Right renal pelvis (tissue), 4 donors: Measurements from ENCODE around the gene GUCD1. TPM values are rescaled to one million over a fixed set of nuclear protein-coding genes. Genes with fewer than 3 reads are reported as not detected.
"Not testable (repeated sequence)": the region's sequence is repeated elsewhere in the genome, so short reads cannot be mapped to it uniquely, and the experiment has no call there.

Source experiments
- DNase-seq, 4 donors: peaks; one replicate each; pipeline ENCODE4 v3.0.0-alpha.2; 2013; ENCODE audit warnings: low read depth in 4 of 4, low spot score in 3 of 4, missing footprints in 1 of 4
- polyA plus RNA-seq, 4 donors: library from polyadenylated mRNA; unstranded; fragments of 120-200 nt; gene quantifications; one replicate each; pipeline ENCODE4 v1.2.1, GENCODE V29; 2013; ENCODE audit not compliant: insufficient read length in 4 of 4

The GUCD1 gene
- polyA plus RNA-seq, 4 donors: 78.8 to 89.4 (median 84.7) TPM

- no peak for DNase-seq
These were observed 12.7 kb upstream of the GUCD1 start for GRCh38 chr22:24567668-24568067.

- no peak for DNase-seq
These were observed 12.1 kb upstream of the GUCD1 start for GRCh38 chr22:24566899-24567511.

- no peak for DNase-seq
These were observed 10.1 kb upstream of the GUCD1 start for GRCh38 chr22:24565077-24565476.

- no peak for DNase-seq
These were observed 9.6 kb upstream of the GUCD1 start for GRCh38 chr22:24564376-24565058.

- DNase-seq: no peak
These were observed 8.3 kb upstream of the GUCD1 start for GRCh38 chr22:24563246-24563645.

- DNase-seq: no peak
These were observed 4.5 kb upstream of the GUCD1 start for GRCh38 chr22:24559471-24559870.

GRCh38 chr22:24555165-24556039 lies 464 bp upstream of the GUCD1 start, which contains the start of gene SNRPD3:
Gene SNRPD3 (plus strand): TSS chr22:24555999. CDS start chr22:24557675, 1,676 bp downstream.
- peak; percentile 97 to 98 (median 98) for DNase-seq

- peak in 2 of 4 donors; percentile 4 to 10 for DNase-seq
These were observed 1.2 kb downstream of the GUCD1 start for GRCh38 chr22:24553597-24554312.

GRCh38 chr22:24552503-24553286 lies 2.2 kb downstream of the GUCD1 start:
- not testable (repeated sequence) for DNase-seq

- DNase-seq: no peak
These were observed 4.0 kb downstream of the GUCD1 start for GRCh38 chr22:24550902-24551435.

GRCh38 chr22:24550028-24550901 lies 4.7 kb downstream of the GUCD1 start:
- no peak for DNase-seq

GRCh38 chr22:24548812-24549211 lies 6.1 kb downstream of the GUCD1 start:
- no peak for DNase-seq

- DNase-seq: no peak
These were observed 11.2 kb downstream of the GUCD1 start for GRCh38 chr22:24543679-24544243.

- no peak for DNase-seq
These were observed 11.7 kb downstream of the GUCD1 start for GRCh38 chr22:24543185-24543601.

- DNase-seq: no peak
These were observed 12.3 kb downstream of the GUCD1 start for GRCh38 chr22:24542641-24543040.

- DNase-seq: no peak
These were observed 13.0 kb downstream of the GUCD1 start for GRCh38 chr22:24541681-24542515.

GRCh38 chr22:24540470-24540869 lies 14.5 kb downstream of the GUCD1 start:
- DNase-seq: no peak
